DMS53 (cell line): Measurements from ENCODE around the gene GSTM3.
A peak's percentile ranks its signal among the peaks of the same experiment; 100 is the strongest.
"Not testable (repeated sequence)": the region's sequence is repeated elsewhere in the genome, so short reads cannot be mapped to it uniquely, and the experiment has no call there.

Experiments
- DNase-seq: peaks from one replicate; lab custom pipeline; 2025; lab: John Stamatoyannopoulos, UW

Gene GSTM3

GRCh38 chr1:109775398-109775797 is 34.6 kb upstream of the GSTM3 start:
- no peak for DNase-seq

DNA sequence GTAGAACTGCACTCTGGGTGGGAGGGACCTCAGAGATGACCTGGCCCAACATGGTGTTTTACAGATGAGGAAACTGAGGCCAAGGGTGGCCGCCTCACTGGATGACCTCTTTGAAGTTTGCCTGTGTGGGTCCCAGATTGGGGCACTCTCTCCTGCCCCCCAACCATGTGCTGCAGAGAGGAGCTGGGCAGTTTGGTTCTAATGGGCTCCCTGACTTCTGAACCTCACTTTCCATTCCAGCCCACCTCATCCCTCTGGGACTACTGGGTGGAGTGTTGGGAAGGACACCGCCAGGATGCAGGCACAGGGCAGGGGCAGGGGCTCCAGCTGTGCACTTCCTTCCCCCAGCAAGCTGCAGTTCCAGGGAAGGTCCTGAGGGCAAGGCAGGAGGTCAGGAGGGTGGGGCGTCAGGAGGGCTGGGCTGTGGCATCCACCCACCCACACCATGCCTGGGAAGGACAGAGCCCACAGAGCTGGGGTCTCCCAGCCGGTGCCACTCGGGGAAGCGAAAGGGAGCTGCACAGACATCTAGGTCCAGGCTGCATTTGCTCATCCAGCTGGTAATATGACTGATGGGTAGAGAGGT is 33.2 kb upstream of the GSTM3 start:
- DNase-seq: no peak

DNA sequence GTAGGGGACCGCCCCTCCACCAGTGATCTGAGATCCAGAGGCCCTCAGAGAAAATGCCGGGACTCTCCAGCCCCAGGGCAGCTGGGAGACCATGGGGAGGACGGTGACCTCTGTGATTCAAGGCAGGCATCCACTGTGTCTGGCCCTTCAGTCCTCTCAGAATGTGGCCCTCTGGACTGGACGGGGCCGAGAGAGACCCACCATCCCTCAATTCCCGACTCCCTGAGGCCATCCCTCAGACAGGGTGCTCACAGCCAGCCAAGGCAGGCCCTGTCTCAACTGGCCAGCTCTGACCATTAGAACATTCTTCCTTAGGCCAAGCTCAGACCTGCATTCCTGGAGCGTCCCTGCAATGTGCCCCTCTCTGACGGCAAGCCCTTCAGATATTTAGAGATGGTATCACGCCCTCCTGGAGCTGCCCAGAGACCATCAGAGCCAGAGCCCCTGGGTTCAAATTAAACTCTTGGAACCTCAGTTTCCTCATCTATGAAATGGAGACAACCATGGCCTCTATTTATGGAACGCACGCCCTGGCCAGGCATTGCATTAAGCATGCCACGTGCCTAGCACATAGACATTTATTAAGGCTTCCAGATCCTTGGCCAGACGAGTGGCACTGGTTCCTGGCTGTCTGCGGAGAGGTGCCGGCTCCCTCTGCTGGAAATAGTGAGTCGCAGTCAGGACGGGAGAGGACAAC is 32.5 kb upstream of the GSTM3 start:
- DNase-seq: peak; percentile 95

GRCh38 chr1:109772658-109773202 is 31.9 kb upstream of the GSTM3 start:
- DNase-seq: no peak

DNA sequence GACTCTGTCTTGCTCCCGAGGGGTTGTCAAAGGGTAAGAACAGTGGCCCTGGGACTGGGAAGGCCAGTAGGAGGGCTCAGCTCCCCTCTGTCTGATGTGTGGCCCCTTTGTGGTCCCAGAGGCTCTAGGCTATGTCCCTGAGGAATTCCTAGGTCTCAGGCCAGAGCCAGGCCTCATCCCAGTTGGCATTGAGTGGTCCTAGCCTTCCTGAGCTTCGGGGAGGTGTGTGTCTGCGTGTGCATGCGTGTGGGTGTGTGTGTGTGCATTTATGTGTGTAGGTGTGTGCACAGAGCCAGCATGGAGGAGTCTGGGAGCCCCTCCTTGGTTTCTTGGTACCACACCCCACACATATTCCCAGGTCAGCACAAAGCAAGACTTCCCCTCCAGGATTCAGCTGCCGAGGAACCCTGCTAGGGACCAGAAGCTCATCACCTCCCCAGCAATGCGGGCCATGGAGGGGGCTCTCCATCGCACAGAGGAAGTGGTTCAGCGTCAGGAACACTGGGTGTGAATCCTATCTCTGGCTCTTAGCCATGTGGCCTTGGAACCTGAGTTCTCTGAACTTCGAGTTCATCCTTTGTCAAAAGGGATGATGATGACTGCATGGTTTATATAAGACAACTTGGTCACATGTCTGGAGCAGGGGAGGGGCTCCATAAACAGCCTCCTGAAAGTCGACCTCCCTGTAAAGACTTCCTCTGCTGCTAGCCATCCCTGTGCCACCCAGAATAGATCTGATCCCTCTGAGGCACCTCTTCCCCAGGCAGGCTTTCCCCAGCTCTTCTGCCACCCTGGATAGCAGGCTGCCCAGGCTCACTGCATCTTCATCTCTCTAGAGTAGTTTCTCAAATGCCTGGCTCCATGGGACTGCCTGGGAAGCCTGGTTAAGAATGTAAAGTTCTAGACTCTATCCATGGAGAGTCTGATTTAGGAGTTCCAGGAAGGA is 31.1 kb upstream of the GSTM3 start:
- DNase-seq: no peak

DNA sequence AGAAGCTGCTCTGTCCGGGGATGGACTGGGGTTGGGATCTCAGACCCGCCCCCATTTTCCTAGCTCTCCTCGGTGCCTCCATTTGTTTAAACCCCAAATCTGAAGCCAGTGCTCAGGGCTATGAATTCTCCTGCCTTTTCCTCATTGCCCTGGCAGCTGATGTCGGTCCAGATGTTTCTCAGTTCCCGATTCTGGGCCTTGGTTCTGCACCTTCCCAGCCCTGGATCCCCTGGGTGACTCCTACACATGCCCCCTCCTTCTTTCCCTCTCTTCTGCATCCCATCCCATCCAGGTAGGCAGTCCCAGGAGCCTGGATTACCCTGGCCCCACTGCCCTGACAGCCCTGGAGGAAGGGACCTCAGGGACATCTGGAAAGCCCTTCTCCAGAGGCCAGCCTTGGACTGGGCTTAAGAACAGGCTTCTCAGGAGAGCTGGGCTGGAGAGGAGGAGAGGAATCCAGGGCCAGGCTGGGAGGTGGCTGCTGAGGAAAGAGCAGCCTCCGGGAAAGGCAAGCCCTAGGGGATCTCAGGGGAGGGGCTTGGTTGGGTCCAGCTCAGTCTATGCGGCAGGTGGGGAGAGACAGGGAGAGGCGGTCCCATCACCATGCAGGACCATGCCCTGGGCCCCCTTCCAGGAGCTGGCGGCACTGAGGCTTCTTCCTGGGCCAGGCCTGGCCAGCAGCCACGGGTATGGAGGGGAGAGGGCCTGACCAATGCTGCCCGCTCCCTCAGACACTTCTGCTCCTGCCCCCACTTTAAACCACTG is 29.7 kb upstream of the GSTM3 start:
- DNase-seq: no peak

GRCh38 chr1:109769330-109770078 is 28.7 kb upstream of the GSTM3 start:
- no peak for DNase-seq

GRCh38 chr1:109768820-109769219 is 28.0 kb upstream of the GSTM3 start:
- DNase-seq: no peak

DNA sequence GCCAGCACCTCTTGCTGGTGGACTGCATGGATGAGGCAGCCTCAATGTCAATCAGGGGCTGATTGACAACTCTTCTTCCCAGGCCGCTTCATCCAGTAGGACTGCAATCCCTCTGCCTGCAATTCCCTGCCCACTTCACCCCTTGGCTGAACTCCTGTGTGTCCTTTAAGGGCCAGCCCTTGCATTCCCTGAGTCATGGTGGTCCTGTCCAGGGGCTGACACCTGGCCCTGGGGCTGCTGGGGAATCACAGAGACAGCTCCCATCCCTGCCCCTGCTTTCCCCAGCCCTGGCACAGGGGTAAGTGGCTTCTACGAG is 27.5 kb upstream of the GSTM3 start:
- DNase-seq: no peak

GRCh38 chr1:109767637-109768334 is 26.9 kb upstream of the GSTM3 start:
- DNase-seq: no peak

- DNase-seq: not testable (repeated sequence)
These were observed 26.3 kb upstream of the GSTM3 start for GRCh38 chr1:109766991-109767636.

DNA sequence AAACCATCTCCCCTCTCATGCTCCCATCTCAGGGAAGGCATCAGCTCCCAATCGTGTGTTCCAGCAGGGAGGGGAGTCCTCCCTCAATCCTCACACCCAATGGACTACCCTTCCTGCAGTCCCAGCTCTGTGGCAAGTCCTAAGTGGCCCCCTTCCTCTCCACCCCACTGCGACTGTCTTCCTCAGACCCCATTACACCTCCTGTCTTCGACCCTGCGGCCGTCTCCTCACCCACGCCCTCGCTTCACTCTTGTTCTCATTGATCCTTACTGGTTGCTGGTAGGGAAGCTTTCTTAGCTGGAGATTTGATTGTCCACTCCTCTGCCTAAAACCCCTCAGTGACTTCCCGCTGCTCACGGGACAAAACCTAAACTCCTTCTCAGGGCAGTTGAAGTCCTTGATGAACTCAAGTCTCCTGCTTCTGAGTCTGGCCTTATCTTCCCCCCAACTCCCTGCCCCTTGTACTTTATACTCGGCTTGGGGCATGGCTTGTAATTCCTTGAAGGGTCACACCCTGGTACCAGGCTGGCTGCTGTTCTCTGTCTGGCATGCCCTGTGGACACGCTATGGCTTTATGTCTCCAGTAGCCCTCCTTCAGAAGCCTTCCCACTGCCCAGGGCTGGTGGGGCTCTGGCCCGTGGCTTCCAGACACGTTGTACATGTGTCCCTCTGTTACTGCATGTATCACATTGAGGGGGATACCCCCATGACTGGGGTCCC is 25.2 kb upstream of the GSTM3 start:
- DNase-seq: no peak

GRCh38 chr1:109765483-109765815 is 24.6 kb upstream of the GSTM3 start:
- DNase-seq: no peak

- DNase-seq: no peak
These were observed 24.0 kb upstream of the GSTM3 start for GRCh38 chr1:109764561-109765482.

- no peak for DNase-seq
These were observed 23.0 kb upstream of the GSTM3 start, which contains the start of gene EPS8L3 for GRCh38 chr1:109763646-109764415. Gene EPS8L3 (minus strand): TSS chr1:109763923. CDS start chr1:109761749, 2,174 bp downstream.

DNA sequence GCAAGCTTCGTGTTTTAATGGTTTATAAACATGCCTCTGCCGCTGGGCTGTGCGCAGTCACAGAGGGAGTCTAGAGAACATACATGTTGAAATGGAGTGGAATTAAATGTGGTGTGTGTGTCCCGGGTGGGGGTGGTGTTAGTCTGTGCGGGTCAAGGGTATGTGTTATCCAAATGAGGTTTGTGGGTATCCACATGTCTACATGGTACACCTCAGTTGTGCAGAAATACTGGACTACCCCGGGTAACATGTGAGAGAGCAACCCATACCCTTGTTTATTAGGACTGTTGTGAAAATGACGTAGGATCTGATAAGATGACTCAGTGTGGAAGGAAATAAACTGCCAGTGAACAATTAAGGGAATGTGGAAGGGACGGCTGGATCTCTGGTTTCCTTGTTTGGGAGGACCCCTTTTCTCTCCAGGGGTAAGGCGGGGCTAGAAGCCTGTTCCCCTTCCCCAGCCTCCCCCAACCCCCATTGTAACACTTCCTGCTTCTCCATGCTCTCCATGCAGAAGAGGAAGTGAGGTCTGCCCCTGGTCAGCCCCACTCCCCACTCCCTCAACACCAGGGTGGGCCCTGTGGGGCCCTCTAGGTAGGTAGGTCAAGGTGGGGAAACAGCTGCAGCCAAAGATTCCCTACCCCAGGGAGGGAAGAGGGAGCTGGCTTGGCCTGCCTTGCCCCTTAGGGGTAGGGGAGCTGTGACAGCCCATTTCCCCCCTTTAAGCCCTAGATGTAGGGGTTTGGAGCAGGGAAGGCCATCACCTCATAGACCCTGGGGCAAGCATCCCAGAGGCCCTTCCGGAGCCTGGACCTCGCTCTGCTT is 22.2 kb upstream of the GSTM3 start:
- no peak for DNase-seq
